ENCODE measurements around the gene JAML.

DNA sequence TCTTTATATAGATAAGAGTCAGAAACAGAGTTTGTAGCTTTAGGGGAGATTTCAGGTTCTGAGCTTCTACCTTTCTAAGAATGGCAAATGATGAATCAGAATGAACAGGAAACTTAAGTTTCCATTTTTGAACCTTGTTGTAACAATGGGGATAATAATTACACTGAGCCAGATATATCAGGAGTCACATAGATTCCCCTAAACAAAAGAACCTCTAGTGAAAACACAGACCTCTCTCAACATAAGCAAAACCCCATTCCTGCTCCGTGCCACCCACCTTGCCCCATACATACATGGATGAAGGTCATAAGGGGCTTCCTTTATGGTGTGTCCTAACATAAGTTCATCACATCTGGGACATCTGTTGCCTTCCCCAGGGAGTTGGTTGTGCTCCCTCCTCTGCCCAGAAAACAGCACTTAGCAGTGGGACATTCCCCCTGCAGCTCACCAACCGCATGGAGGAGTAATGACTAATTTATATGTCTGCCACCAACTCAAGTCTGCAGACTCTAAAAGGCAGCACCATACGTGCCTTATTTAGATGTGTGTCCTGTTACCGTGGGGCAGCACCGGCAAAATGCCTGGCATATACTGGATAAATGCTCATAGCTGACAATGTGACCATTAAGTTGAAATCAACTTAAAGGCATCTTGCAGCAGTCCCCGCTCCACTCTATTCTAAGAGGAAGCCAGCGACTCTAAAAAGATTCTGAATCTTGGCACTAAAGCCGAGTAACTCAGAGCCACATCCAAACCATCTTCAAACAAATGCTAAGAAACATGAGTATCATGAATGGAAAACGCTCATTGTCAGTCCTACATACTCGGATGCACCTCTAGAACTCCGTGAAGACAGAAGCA lies 8.0 kb downstream of the JAML start:
- TF ChIP-seq CTCF (IDR thresholded peaks at IDR 0.05) (no peak), POLR2AphosphoS5 (IDR thresholded peaks at IDR 0.05) (no peak), EP300 (IDR thresholded peaks at IDR 0.05) (no peak), POLR2A (IDR thresholded peaks at IDR 0.05) (no peak)

All from sigmoid colon (tissue), 4 donors.